ENCODE results near the gene TGFA.

The TGFA gene

GRCh38 chr2:70549064-70549710 is 4.4 kb downstream of the TGFA start:
- Histone ChIP-seq H3K9me3 (ENCODE audit: low read length) (no peaks in the 10 kb centered on the region), H3K36me3 (ENCODE audit: insufficient read depth, low read length) (no peaks in the 10 kb centered on the region), H3K4me3 (ENCODE audit: low read length) (no peak overlapping the region), H2AFZ (ENCODE audit: low read depth, low read length) (no peak overlapping the region), H3K27me3 (ENCODE audit: insufficient read depth, low read length) (peaks cover 44% of the 10 kb centered on the region), H3K4me1 (ENCODE audit: insufficient read depth, low read length) (peaks cover 4% of the 10 kb centered on the region)

- H3K9me3 ChIP-seq (ENCODE audit: low read length) = no peaks in the 10 kb centered on the region
- H3K4me3 ChIP-seq (ENCODE audit: low read length) = no peak overlapping the region
- peaks cover 40% of the 10 kb centered on the region for H3K27me3 ChIP-seq (ENCODE audit: insufficient read depth, low read length)
- peaks cover under 1% of the 10 kb centered on the region for H3K4me1 ChIP-seq (ENCODE audit: insufficient read depth, low read length)
- H2AFZ ChIP-seq (ENCODE audit: low read depth, low read length) = no peak overlapping the region
- no peaks in the 10 kb centered on the region for H3K36me3 ChIP-seq (ENCODE audit: insufficient read depth, low read length)
These were observed 5.4 kb downstream of the TGFA start for GRCh38 chr2:70548233-70548632.

GRCh38 chr2:70546885-70547284 is 6.7 kb downstream of the TGFA start:
- H3K36me3 ChIP-seq (ENCODE audit: insufficient read depth, low read length) = no peaks in the 10 kb centered on the region
- peaks cover 33% of the 10 kb centered on the region for H3K27me3 ChIP-seq (ENCODE audit: insufficient read depth, low read length)
- H3K4me3 ChIP-seq (ENCODE audit: low read length) = no peak overlapping the region
- H3K4me1 ChIP-seq (ENCODE audit: insufficient read depth, low read length) = no peaks in the 10 kb centered on the region
- H3K9me3 ChIP-seq (ENCODE audit: low read length) = no peaks in the 10 kb centered on the region
- no peak overlapping the region for H2AFZ ChIP-seq (ENCODE audit: low read depth, low read length)

GRCh38 chr2:70546376-70546775 is 7.2 kb downstream of the TGFA start:
- Histone ChIP-seq H3K27me3 (ENCODE audit: insufficient read depth, low read length) (peaks cover 33% of the 10 kb centered on the region), H2AFZ (ENCODE audit: low read depth, low read length) (no peak overlapping the region), H3K4me1 (ENCODE audit: insufficient read depth, low read length) (no peaks in the 10 kb centered on the region), H3K4me3 (ENCODE audit: low read length) (no peak overlapping the region), H3K9me3 (ENCODE audit: low read length) (no peaks in the 10 kb centered on the region), H3K36me3 (ENCODE audit: insufficient read depth, low read length) (no peaks in the 10 kb centered on the region)

- H3K27me3 ChIP-seq (ENCODE audit: insufficient read depth, low read length) = peaks cover 13% of the 10 kb centered on the region
- H3K4me3 ChIP-seq (ENCODE audit: low read length) = no peak overlapping the region
- no peaks in the 10 kb centered on the region for H3K9me3 ChIP-seq (ENCODE audit: low read length)
- no peaks in the 10 kb centered on the region for H3K36me3 ChIP-seq (ENCODE audit: insufficient read depth, low read length)
- no peaks in the 10 kb centered on the region for H3K4me1 ChIP-seq (ENCODE audit: insufficient read depth, low read length)
- no peak overlapping the region for H2AFZ ChIP-seq (ENCODE audit: low read depth, low read length)
These were observed 12.1 kb downstream of the TGFA start for GRCh38 chr2:70541481-70542020.

GRCh38 chr2:70537840-70538239 is 15.8 kb downstream of the TGFA start:
- H2AFZ ChIP-seq (ENCODE audit: low read depth, low read length) = no peak overlapping the region
- H3K27me3 ChIP-seq (ENCODE audit: insufficient read depth, low read length) = peaks cover 13% of the 10 kb centered on the region
- H3K36me3 ChIP-seq (ENCODE audit: insufficient read depth, low read length) = no peaks in the 10 kb centered on the region
- no peaks in the 10 kb centered on the region for H3K9me3 ChIP-seq (ENCODE audit: low read length)
- H3K4me1 ChIP-seq (ENCODE audit: insufficient read depth, low read length) = no peaks in the 10 kb centered on the region
- H3K4me3 ChIP-seq (ENCODE audit: low read length) = no peak overlapping the region

- H3K9me3 ChIP-seq (ENCODE audit: low read length) = no peaks in the 10 kb centered on the region
- peaks cover 8% of the 10 kb centered on the region for H3K27me3 ChIP-seq (ENCODE audit: insufficient read depth, low read length)
- H3K4me1 ChIP-seq (ENCODE audit: insufficient read depth, low read length) = no peaks in the 10 kb centered on the region
- H3K4me3 ChIP-seq (ENCODE audit: low read length) = no peak overlapping the region
- no peaks in the 10 kb centered on the region for H3K36me3 ChIP-seq (ENCODE audit: insufficient read depth, low read length)
- no peak overlapping the region for H2AFZ ChIP-seq (ENCODE audit: low read depth, low read length)
These were observed 17.0 kb downstream of the TGFA start for GRCh38 chr2:70536517-70537055.

GRCh38 chr2:70535573-70535972 is 18.1 kb downstream of the TGFA start:
- peaks cover 5% of the 10 kb centered on the region for H3K27me3 ChIP-seq (ENCODE audit: insufficient read depth, low read length)
- H3K4me1 ChIP-seq (ENCODE audit: insufficient read depth, low read length) = no peaks in the 10 kb centered on the region
- H2AFZ ChIP-seq (ENCODE audit: low read depth, low read length) = no peak overlapping the region
- no peaks in the 10 kb centered on the region for H3K9me3 ChIP-seq (ENCODE audit: low read length)
- H3K4me3 ChIP-seq (ENCODE audit: low read length) = no peak overlapping the region
- H3K36me3 ChIP-seq (ENCODE audit: insufficient read depth, low read length) = no peaks in the 10 kb centered on the region

GRCh38 chr2:70534183-70534836 is 19.3 kb downstream of the TGFA start:
- H3K9me3 ChIP-seq (ENCODE audit: low read length) = no peaks in the 10 kb centered on the region
- no peaks in the 10 kb centered on the region for H3K36me3 ChIP-seq (ENCODE audit: insufficient read depth, low read length)
- H3K4me1 ChIP-seq (ENCODE audit: insufficient read depth, low read length) = no peaks in the 10 kb centered on the region
- no peak overlapping the region for H2AFZ ChIP-seq (ENCODE audit: low read depth, low read length)
- H3K4me3 ChIP-seq (ENCODE audit: low read length) = no peak overlapping the region
- peaks cover 5% of the 10 kb centered on the region for H3K27me3 ChIP-seq (ENCODE audit: insufficient read depth, low read length)

- H3K4me3 ChIP-seq (ENCODE audit: low read length) = no peak overlapping the region
- no peak overlapping the region for H2AFZ ChIP-seq (ENCODE audit: low read depth, low read length)
- no peaks in the 10 kb centered on the region for H3K9me3 ChIP-seq (ENCODE audit: low read length)
- no peaks in the 10 kb centered on the region for H3K36me3 ChIP-seq (ENCODE audit: insufficient read depth, low read length)
- H3K4me1 ChIP-seq (ENCODE audit: insufficient read depth, low read length) = no peaks in the 10 kb centered on the region
- peaks cover 5% of the 10 kb centered on the region for H3K27me3 ChIP-seq (ENCODE audit: insufficient read depth, low read length)
These were observed 21.2 kb downstream of the TGFA start for GRCh38 chr2:70532244-70532935.

GRCh38 chr2:70531419-70532086 is 22.1 kb downstream of the TGFA start:
- Histone ChIP-seq H2AFZ (ENCODE audit: low read depth, low read length) (no peak overlapping the region), H3K9me3 (ENCODE audit: low read length) (no peaks in the 10 kb centered on the region), H3K4me1 (ENCODE audit: insufficient read depth, low read length) (no peaks in the 10 kb centered on the region), H3K4me3 (ENCODE audit: low read length) (no peak overlapping the region), H3K27me3 (ENCODE audit: insufficient read depth, low read length) (peaks cover 6% of the 10 kb centered on the region), H3K36me3 (ENCODE audit: insufficient read depth, low read length) (no peaks in the 10 kb centered on the region)

GRCh38 chr2:70529610-70530009 is 24.0 kb downstream of the TGFA start:
- H3K4me3 ChIP-seq (ENCODE audit: low read length) = no peak overlapping the region
- H3K4me1 ChIP-seq (ENCODE audit: insufficient read depth, low read length) = no peaks in the 10 kb centered on the region
- no peak overlapping the region for H2AFZ ChIP-seq (ENCODE audit: low read depth, low read length)

GRCh38 chr2:70528929-70529328 is 24.7 kb downstream of the TGFA start:
- peaks cover 22% of the 10 kb centered on the region for H3K27me3 ChIP-seq (ENCODE audit: insufficient read depth, low read length)
- no peaks in the 10 kb centered on the region for H3K4me1 ChIP-seq (ENCODE audit: insufficient read depth, low read length)
- H2AFZ ChIP-seq (ENCODE audit: low read depth, low read length) = no peak overlapping the region
- no peak overlapping the region for H3K4me3 ChIP-seq (ENCODE audit: low read length)
- no peaks in the 10 kb centered on the region for H3K36me3 ChIP-seq (ENCODE audit: insufficient read depth, low read length)
- no peaks in the 10 kb centered on the region for H3K9me3 ChIP-seq (ENCODE audit: low read length)

More at GRCh38 chr2:70529610-70530009, 24.0 kb downstream of the TGFA start:
- Histone ChIP-seq H3K9me3 (ENCODE audit: low read length) (no peaks in the 10 kb centered on the region), H3K36me3 (ENCODE audit: insufficient read depth, low read length) (no peaks in the 10 kb centered on the region), H3K27me3 (ENCODE audit: insufficient read depth, low read length) (peaks cover 15% of the 10 kb centered on the region)
